ENCODE data around the gene HGS. TPM values are rescaled to one million over a fixed set of nuclear protein-coding genes. Genes with fewer than 3 reads are reported as not detected.

Gene HGS
- total and polyA plus RNA-seq, 2 of the 4 experiments (the other 2 are of a cell fraction), result 52.5 to 137 TPM

- no peaks in the 10 kb centered on the region for H3K9me1 ChIP-seq (ENCODE audit: insufficient read depth, low read length)
- no peaks in the 10 kb centered on the region for H3K4me1 ChIP-seq (ENCODE audit: control insufficient read depth, insufficient read depth, low read length)
- H3K27me3 ChIP-seq (ENCODE audit: control insufficient read depth, insufficient read depth, low read length), result no peaks in the 10 kb centered on the region
- ATAC-seq (ENCODE audit: low read depth), result no peak
- peaks cover 95% of the 10 kb centered on the region for H3K36me3 ChIP-seq (ENCODE audit: control insufficient read depth, insufficient read depth, low read length)
- no peak for DNase-seq
- ChIA-PET POLR2A (ENCODE audit: unreplicated experiment) (no interaction called here), CTCF (no interaction called here)
- intact Hi-C loops (cut with micrococcal nuclease) (no loop called here), dilution Hi-C loops (cut with HindIII; ENCODE audit: low sequenced_read_pairs, unreplicated experiment) (no loop called here), in situ Hi-C loops (cut with MboI; ENCODE audit: low sequenced_read_pairs) (no loop called here)
- H3K27ac ChIP-seq (ENCODE audit: insufficient read depth, low read length), result no peak overlapping the region
- H2BK5ac ChIP-seq (ENCODE audit: low read depth, low read length, poor library complexity, severe bottlenecking), result no peak overlapping the region
- H3K79me1 ChIP-seq (ENCODE audit: low read depth in 1 of 2, low read length in 2 of 2), result peaks cover 10 to 51% of the 10 kb centered on the region in 2 experiments
- H3K4ac ChIP-seq (ENCODE audit: low read depth, low read length), result no peak overlapping the region
- no peak overlapping the region for H2BK15ac ChIP-seq (ENCODE audit: low read depth, low read length)
- H3K9ac ChIP-seq (ENCODE audit: low read depth, low read length), result no peak overlapping the region
- H3K9me3 ChIP-seq (ENCODE audit: control insufficient read depth, insufficient read depth, low read length), result no peaks in the 10 kb centered on the region
- no peak overlapping the region for H4K5ac ChIP-seq (ENCODE audit: low read depth, low read length)
- 95% methylated on average over 11 of the region's 35 CpGs; no CpG with 5 or more reads in 1 of the 2 experiments for WGBS, 2 experiments (ENCODE audit: extremely low coverage in 2 of 2, insufficient read length in 1 of 2)
- TF ChIP-seq FOS (IDR thresholded peaks at IDR 0.05; ENCODE audit: low read depth, low read length) (no peak), CTCF (conservative IDR thresholded peaks at IDR 0.05; ENCODE audit: low read depth, low read length) (no peak), CEBPB (IDR thresholded peaks at IDR 0.05; ENCODE audit: low read depth, low read length) (no peak), RFX5 (IDR thresholded peaks at IDR 0.05; ENCODE audit: low read depth, low read length) (no peak), ELK1 (IDR thresholded peaks at IDR 0.05; ENCODE audit: borderline replicate concordance, low read depth, low read length) (no peak), MAZ (IDR thresholded peaks at IDR 0.05; ENCODE audit: borderline replicate concordance, low read depth, low read length) (no peak), MXI1 (IDR thresholded peaks at IDR 0.05; ENCODE audit: borderline replicate concordance, low read depth, low read length) (no peak)
- no peak overlapping the region for H2AK5ac ChIP-seq (ENCODE audit: low read depth, low read length)
- no peak overlapping the region for H3K56ac ChIP-seq (ENCODE audit: extremely low read depth, insufficient read depth, low read length)
- H2BK20ac ChIP-seq (ENCODE audit: low read depth, low read length), result no peak overlapping the region
- H3K23ac ChIP-seq (ENCODE audit: low read depth, low read length), result no peak overlapping the region
- peaks cover 79% of the 10 kb centered on the region for H4K20me1 ChIP-seq (ENCODE audit: insufficient read depth, low read length)
- no TSS peak for BruUV-seq (replicated peaks)
- H3K18ac ChIP-seq (ENCODE audit: low read depth, low read length), result no peak overlapping the region
- H2AK9ac ChIP-seq (replicated peaks; ENCODE audit: low read depth, low read length, poor library complexity), result no peak overlapping the region
- no peak overlapping the region for H3K14ac ChIP-seq (replicated peaks; ENCODE audit: low read depth, low read length)
- H3K4me3 ChIP-seq (ENCODE audit: insufficient read depth, low read depth, low read length), result no peak overlapping the region
- no peak overlapping the region for H3K4me2 ChIP-seq (ENCODE audit: low read depth, low read length)
- no peak overlapping the region for H2BK120ac ChIP-seq (ENCODE audit: low read depth, low read length)
- H4K91ac ChIP-seq (ENCODE audit: insufficient read depth, low read depth, low read length), result no peak overlapping the region
- no peak overlapping the region for H4K8ac ChIP-seq (ENCODE audit: low read depth in 2 of 2, low read length in 2 of 2)
- H2AFZ ChIP-seq (replicated peaks; ENCODE audit: low read length, poor library complexity), result no peak overlapping the region
Observed at GRCh38 chr17:81693509-81694210, 9.8 kb downstream of the HGS start.
